HepG2 (cell line): ENCODE measurements around the gene MME. TPM values are rescaled to one million over a fixed set of nuclear protein-coding genes. Genes with fewer than 3 reads are reported as not detected.

Source experiments
- ATAC-seq: fragments of 200-7000 bp; cut with Tn5 transposase; 3 replicates; pipeline ENCODE4 v1.9.1; 2020; ENCODE audit warnings: mild to moderate bottlenecking, moderate library complexity
- BruUV-seq: library from RNA; stranded (reverse); fragments of 400-500 nt; replicated peaks from 2 replicates; lab custom pipeline; 2021; lab: Mats Ljungman, UMichigan
- CTCF ChIA-PET: fragments of 300-600 bp; formaldehyde crosslinking; extraction: SDS; loops from one replicate; lab custom pipeline; 2021; ENCODE audit warnings: low total read pairs, inconsistent platforms, low intra/inter-chr PET ratio; lab: Yijun Ruan, JAX
- POLR2A ChIA-PET: fragments of 350-600 bp; sonication (Branson Sonifier 250); formaldehyde crosslinking; loops from one replicate; lab custom pipeline; 2020; ENCODE audit warnings: antibody characterized with exemption, inconsistent platforms; lab: Yijun Ruan, JAX
- DNase-seq: peaks from one replicate; pipeline ENCODE4 v3.0.0-alpha.2; 2015; ENCODE audit warnings: low spot score
- FAIRE-seq: peaks from 3 replicates; lab custom pipeline; 2011; peaks lifted over from hg19 to GRCh38; lab: Jason Lieb, UNC
- H2AFZ ChIP-seq: one replicate; pipeline ENCODE4 v1.6.1; 2011; ENCODE audit warnings: low read length, inconsistent platforms
- H3K27ac ChIP-seq: fragments of 300-600 bp; 3 replicates; pipeline ENCODE4 v1.8.0; 2011; ENCODE audit warnings: mixed run types, mild to moderate bottlenecking, mixed read lengths, low read length, inconsistent platforms; ENCODE audit not compliant: insufficient read depth; ENCODE audit errors: extremely low read length
- H3K27me3 ChIP-seq, 2 experiments: fragments of 200-600 bp in 1 of 2; 2 replicates in 1 of 2; 3 replicates in 1 of 2; pipeline versions ENCODE4 v1.6.0 to v1.8.0; 2011; ENCODE audit warnings: low read length in 2 of 2, mild to moderate bottlenecking in 2 of 2, moderate library complexity in 2 of 2, inconsistent platforms in 1 of 2; ENCODE audit not compliant: insufficient read depth in 2 of 2, control insufficient read depth in 1 of 2
- H3K36me3 ChIP-seq, 2 experiments: fragments of 200-600 bp in 1 of 2; replicated peaks in 1 of 2; 2 replicates in 1 of 2; 3 replicates in 1 of 2; pipeline versions ENCODE4 v1.5.1 to v1.8.0; 2011; ENCODE audit warnings: low read length in 2 of 2, inconsistent platforms in 1 of 2; ENCODE audit not compliant: insufficient read depth in 2 of 2, control insufficient read depth in 1 of 2
- H3K4me1 ChIP-seq: 2 replicates; pipeline ENCODE4 v1.5.1; 2012; ENCODE audit warnings: low read length, inconsistent platforms; ENCODE audit not compliant: insufficient read depth
- H3K4me2 ChIP-seq: 2 replicates; pipeline ENCODE4 v1.6.0; 2011; ENCODE audit warnings: low read depth, low read length, inconsistent platforms
- H3K4me3 ChIP-seq, 3 experiments: fragments of 200-600 bp in 1 of 3; sonication (generic), shearing (Covaris generic) in 1 of 3; replicated peaks in 1 of 3; 2 replicates each; pipeline ENCODE4 v1.5.1; 2011 to 2016; ENCODE audit warnings: low read length in 3 of 3, inconsistent platforms in 2 of 3, low read depth in 2 of 3, mild to moderate bottlenecking in 2 of 3, control low read depth in 1 of 3, mixed read lengths in 1 of 3; ENCODE audit not compliant: insufficient read depth in 1 of 3
- H3K79me2 ChIP-seq: one replicate; pipeline ENCODE4 v1.6.1; 2011; ENCODE audit warnings: low read length, inconsistent platforms; ENCODE audit not compliant: insufficient read depth
- H3K9ac ChIP-seq: 2 replicates; pipeline ENCODE4 v1.6.0; 2011; ENCODE audit warnings: mild to moderate bottlenecking, low read depth, low read length, inconsistent platforms; ENCODE audit not compliant: insufficient read depth
- H3K9me3 ChIP-seq: 2 replicates; pipeline ENCODE4 v1.5.1; 2012; ENCODE audit warnings: mild to moderate bottlenecking, low read length
- H4K20me1 ChIP-seq: 2 replicates; pipeline ENCODE4 v1.6.0; 2011; ENCODE audit warnings: inconsistent platforms, mild to moderate bottlenecking, low read length, moderate library complexity; ENCODE audit not compliant: insufficient read depth
- GABPB1 ChIP-seq: IDR thresholded peaks from 2 replicates; pipeline ENCODE4 v1.6.1; 2016; ENCODE audit warnings: mild to moderate bottlenecking, missing genetic modification reagents, moderate library complexity, missing compliant biosample characterization
- JUN ChIP-seq: sonication (generic); formaldehyde crosslinking; IDR thresholded peaks from 2 replicates; pipeline ENCODE4 v1.4.0; 2020; ENCODE audit warnings: mild to moderate bottlenecking, missing genetic modification reagents
- KMT2A ChIP-seq: sonication (generic); formaldehyde crosslinking; IDR thresholded peaks from 2 replicates; pipeline ENCODE4 v1.4.0; 2020; ENCODE audit warnings: missing genetic modification reagents
- SAFB2 ChIP-seq: sonication (generic); formaldehyde crosslinking; IDR thresholded peaks from 2 replicates; pipeline ENCODE4 v1.5.1; 2020; ENCODE audit warnings: missing genetic modification reagents, low read depth, mild to moderate bottlenecking, borderline replicate concordance
- SP5 ChIP-seq: IDR thresholded peaks from 2 replicates; pipeline ENCODE4 v1.6.1; 2016; ENCODE audit warnings: low read depth, borderline replicate concordance
- ZNF282 ChIP-seq: fragments of 450-650 bp; IDR thresholded peaks from 2 replicates; pipeline ENCODE4 v1.6.1; 2018; ENCODE audit not compliant: partially characterized antibody
- ZNF678 ChIP-seq: sonication (generic); formaldehyde crosslinking; IDR thresholded peaks from 2 replicates; pipeline ENCODE4 v1.4.0; 2020; ENCODE audit warnings: mild to moderate bottlenecking, missing genetic modification reagents
- ZNF780A ChIP-seq: sonication (generic); formaldehyde crosslinking; IDR thresholded peaks from 2 replicates; pipeline ENCODE4 v1.8.0; 2022; ENCODE audit warnings: mild to moderate bottlenecking, missing genetic modification reagents, moderate library complexity
- ZNF879 ChIP-seq: sonication (generic); formaldehyde crosslinking; IDR thresholded peaks from 2 replicates; pipeline ENCODE4 v1.8.1; 2023; ENCODE audit warnings: missing genetic modification reagents
- WGBS: methylation state at CpG from one replicate; pipeline ENCODE4 v1.1.6; 2017; ENCODE audit warnings: low lambda C conversion rate; 5-methylcytosine and 5-hydroxymethylcytosine counted together
- in situ Hi-C: cut with HindIII; loops from 2 replicates; pipeline ENCODE4 v1.10.0; 2017; ENCODE audit warnings: low pct_unique_long_range_greater_than_20kb; ENCODE audit not compliant: extremely low pct_ligation_motif_present
- intact Hi-C: fragments of 100-400 bp; cut with micrococcal nuclease; formaldehyde crosslinking; loops from one replicate; pipeline ENCODE4 v1.10.0; 2022; ENCODE audit not compliant: unreplicated experiment
- polyA plus RNA-seq, 8 experiments: library from polyadenylated mRNA; depleted of rRNA in 3 of 8; stranded (reverse) in 7 of 8; unstranded in 1 of 8; fragments of >200 nt; fragmentation: Illumina TruSeq in 4 of 8; extraction: Trizol in 4 of 8; gene quantifications; 2 replicates each; pipeline versions ENCODE4 v1.2.1 to v1.2.3, GENCODE V29; 2011 to 2016; ENCODE audit warnings: low read depth in 4 of 8, missing spikeins in 1 of 8, mixed read lengths in 1 of 8; ENCODE audit not compliant: insufficient read depth in 1 of 8
- total RNA-seq, 5 experiments: library from RNA; depleted of rRNA; stranded (reverse); fragments of >200 nt; fragmentation: Illumina TruSeq; extraction: Trizol; gene quantifications; 2 replicates each; pipeline ENCODE4 v1.2.3, GENCODE V29; 2016; ENCODE audit warnings: low read depth in 1 of 5
- TF ChIP-seq, protein P1 (sequence below): IDR thresholded peaks from 2 replicates; pipeline ENCODE4 v1.6.1; 2016; ENCODE audit warnings: missing compliant biosample characterization, missing genetic modification reagents, borderline replicate concordance
- TF ChIP-seq, protein P2 (sequence below): sonication (generic); formaldehyde crosslinking; IDR thresholded peaks from 2 replicates; pipeline ENCODE4 v1.8.0; 2022; ENCODE audit warnings: mild to moderate bottlenecking, missing genetic modification reagents, moderate library complexity
- TF ChIP-seq, protein P3 (sequence below): IDR thresholded peaks from 2 replicates; pipeline ENCODE4 v1.6.1; 2016; ENCODE audit warnings: missing compliant biosample characterization, missing genetic modification reagents, borderline replicate concordance

Gene MME
- total and polyA plus RNA-seq, 2 of the 13 experiments (the other 11 are each of a cell fraction or from before 2014, with no cell fraction given) = not detected

GRCh38 chr3:155112661-155113389 is 32.7 kb downstream of the MME start:
- no peaks in the 10 kb centered on the region for H3K27me3 ChIP-seq
- no peak for TF ChIP-seq GABPB1 (CRISPR knock-in tag)
- TF ChIP-seq, protein P1, sequence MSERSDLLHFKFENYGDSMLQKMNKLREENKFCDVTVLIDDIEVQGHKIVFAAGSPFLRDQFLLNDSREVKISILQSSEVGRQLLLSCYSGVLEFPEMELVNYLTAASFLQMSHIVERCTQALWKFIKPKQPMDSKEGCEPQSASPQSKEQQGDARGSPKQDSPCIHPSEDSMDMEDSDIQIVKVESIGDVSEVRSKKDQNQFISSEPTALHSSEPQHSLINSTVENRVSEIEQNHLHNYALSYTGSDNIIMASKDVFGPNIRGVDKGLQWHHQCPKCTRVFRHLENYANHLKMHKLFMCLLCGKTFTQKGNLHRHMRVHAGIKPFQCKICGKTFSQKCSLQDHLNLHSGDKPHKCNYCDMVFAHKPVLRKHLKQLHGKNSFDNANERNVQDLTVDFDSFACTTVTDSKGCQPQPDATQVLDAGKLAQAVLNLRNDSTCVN (CRISPR knock-in tag) = no peak
- no peak for TF ChIP-seq KMT2A
- TF ChIP-seq JUN = no peak
- TF ChIP-seq, protein P2, sequence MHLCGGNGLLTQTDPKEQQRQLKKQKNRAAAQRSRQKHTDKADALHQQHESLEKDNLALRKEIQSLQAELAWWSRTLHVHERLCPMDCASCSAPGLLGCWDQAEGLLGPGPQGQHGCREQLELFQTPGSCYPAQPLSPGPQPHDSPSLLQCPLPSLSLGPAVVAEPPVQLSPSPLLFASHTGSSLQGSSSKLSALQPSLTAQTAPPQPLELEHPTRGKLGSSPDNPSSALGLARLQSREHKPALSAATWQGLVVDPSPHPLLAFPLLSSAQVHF (CRISPR knock-in tag) = no peak
- TF ChIP-seq ZNF282 = no peak
- no peak for TF ChIP-seq ZNF879 (CRISPR knock-in tag)
- TF ChIP-seq SP5 (CRISPR knock-in tag) = no peak
- no peak for TF ChIP-seq SAFB2 (CRISPR knock-in tag)
- no peak for TF ChIP-seq ZNF780A (CRISPR knock-in tag)
- TF ChIP-seq, protein P3, sequence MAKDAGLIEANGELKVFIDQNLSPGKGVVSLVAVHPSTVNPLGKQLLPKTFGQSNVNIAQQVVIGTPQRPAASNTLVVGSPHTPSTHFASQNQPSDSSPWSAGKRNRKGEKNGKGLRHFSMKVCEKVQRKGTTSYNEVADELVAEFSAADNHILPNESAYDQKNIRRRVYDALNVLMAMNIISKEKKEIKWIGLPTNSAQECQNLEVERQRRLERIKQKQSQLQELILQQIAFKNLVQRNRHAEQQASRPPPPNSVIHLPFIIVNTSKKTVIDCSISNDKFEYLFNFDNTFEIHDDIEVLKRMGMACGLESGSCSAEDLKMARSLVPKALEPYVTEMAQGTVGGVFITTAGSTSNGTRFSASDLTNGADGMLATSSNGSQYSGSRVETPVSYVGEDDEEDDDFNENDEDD (CRISPR knock-in tag) = no peak
- no peak for TF ChIP-seq ZNF678 (CRISPR knock-in tag)
- TF ChIP-seq, all 625 proteins: peak for 0
- H3K4me1 ChIP-seq = no peaks in the 10 kb centered on the region
- FAIRE-seq (no peak), ATAC-seq (no peak), DNase-seq (no peak)
- no peak overlapping the region for H3K4me3 ChIP-seq
- no peaks in the 10 kb centered on the region for H4K20me1 ChIP-seq
- intact Hi-C loops (no loop called here), in situ Hi-C loops (no loop called here)
- no peak overlapping the region for H3K27ac ChIP-seq
- 28% methylated on average over 5 of the region's 5 CpGs for WGBS
- ChIA-PET POLR2A (no interaction called here), CTCF (no interaction called here)
- no peak overlapping the region for H3K4me2 ChIP-seq
- no peaks in the 10 kb centered on the region for H3K9me3 ChIP-seq
- no peak overlapping the region for H3K9ac ChIP-seq
- H3K36me3 ChIP-seq = no peaks in the 10 kb centered on the region
- H2AFZ ChIP-seq = no peak overlapping the region
- H3K79me2 ChIP-seq = no peaks in the 10 kb centered on the region
- BruUV-seq = no TSS peak
